NCI-H187 treated with DMSO at 0.1 percent for 48 hours (cell line): Measurements from ENCODE around the gene PPP2R3B.
"Not testable (repeated sequence)": the region's sequence is repeated elsewhere in the genome, so short reads cannot be mapped to it uniquely, and the experiment has no call there.

ENCODE experiments used
- DNase-seq: peaks from one replicate; lab custom pipeline; 2025; lab: John Stamatoyannopoulos, UW

Gene PPP2R3B

GRCh38 chrX:337331-337831 lies 49.3 kb downstream of the PPP2R3B start:
- no peak for DNase-seq

DNA sequence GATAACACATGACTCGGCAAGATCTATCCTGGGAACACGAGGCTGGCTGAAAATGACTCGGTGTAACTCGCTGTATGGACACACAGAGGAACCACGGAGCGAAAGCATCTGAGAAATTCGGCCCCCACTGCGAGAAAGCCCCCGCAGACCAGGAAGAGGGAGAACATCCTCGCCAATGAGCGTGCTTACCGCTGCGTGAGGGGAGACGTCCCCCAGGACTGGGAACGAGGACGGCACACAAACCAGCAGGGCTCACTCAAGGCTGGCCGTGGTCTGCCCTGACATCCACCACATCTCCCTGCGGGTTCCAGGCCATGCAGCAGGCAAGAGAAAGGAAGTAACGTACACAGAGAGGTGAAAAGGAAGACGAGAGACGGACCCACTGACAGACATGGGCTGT lies 50.5 kb downstream of the PPP2R3B start:
- no peak for DNase-seq

DNA sequence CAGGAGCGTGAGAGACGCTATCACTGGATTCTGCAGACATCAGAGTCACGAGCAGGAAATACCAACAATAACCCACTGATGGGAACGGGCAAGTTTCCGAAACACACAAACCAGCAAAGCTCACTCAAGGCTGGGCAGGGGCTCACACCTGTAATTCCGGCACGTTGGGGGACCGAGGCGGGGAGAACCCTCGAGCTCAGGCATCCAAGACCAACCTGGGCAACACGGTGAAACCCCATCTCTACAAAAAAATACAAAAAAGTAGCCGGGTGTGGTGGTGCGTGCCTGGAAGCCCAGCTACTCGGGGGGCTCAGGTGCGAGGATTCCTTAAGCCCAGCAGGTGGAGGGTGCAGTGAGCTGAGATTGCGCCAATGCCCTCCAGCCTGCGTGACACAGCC lies 51.0 kb downstream of the PPP2R3B start:
- DNase-seq, result no peak

- DNase-seq, result no peak
Observed at GRCh38 chrX:334971-335757, 51.5 kb downstream of the PPP2R3B start.

GRCh38 chrX:334331-334891 lies 52.3 kb downstream of the PPP2R3B start:
- DNase-seq, result no peak

DNA sequence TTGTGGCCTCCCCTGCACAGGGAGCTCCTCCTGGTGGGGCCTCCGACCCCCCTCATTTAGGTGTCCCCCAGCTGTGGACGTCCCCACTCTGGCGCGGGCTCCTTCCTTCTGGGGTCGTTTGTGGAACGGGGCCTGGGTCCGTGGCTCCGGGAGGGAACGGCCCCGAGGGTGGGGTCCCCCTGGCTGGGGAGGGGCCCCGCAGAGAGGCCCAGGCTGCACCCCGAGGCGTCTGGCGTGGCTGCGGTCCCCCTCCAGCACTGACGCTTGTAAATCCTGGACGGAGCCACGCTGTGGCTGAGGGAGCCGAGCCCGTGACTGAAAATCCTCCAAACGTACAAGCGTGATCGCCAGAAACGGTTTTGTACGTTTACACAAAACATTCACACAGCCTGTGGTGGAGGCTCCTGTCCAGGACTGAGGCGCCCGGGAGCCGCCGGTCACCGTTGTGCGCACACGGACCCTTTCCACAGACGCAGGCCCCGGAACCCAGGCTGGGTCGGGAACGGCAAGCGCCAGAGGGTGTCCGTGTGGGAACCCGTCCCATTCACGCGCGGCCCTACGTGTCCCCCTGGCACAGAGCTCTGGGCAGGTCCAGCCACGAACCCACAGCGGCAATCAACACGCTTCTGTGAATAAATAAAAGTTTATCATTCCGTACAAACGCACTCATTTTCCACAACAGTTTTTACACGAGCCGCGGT lies 52.9 kb downstream of the PPP2R3B start:
- DNase-seq, result no peak

- DNase-seq, result no peak
Observed at GRCh38 chrX:332916-333610, 53.6 kb downstream of the PPP2R3B start.

GRCh38 chrX:332496-332860 lies 54.2 kb downstream of the PPP2R3B start:
- no peak for DNase-seq

- DNase-seq, result no peak
Observed at GRCh38 chrX:331825-332495, 54.7 kb downstream of the PPP2R3B start.

DNA sequence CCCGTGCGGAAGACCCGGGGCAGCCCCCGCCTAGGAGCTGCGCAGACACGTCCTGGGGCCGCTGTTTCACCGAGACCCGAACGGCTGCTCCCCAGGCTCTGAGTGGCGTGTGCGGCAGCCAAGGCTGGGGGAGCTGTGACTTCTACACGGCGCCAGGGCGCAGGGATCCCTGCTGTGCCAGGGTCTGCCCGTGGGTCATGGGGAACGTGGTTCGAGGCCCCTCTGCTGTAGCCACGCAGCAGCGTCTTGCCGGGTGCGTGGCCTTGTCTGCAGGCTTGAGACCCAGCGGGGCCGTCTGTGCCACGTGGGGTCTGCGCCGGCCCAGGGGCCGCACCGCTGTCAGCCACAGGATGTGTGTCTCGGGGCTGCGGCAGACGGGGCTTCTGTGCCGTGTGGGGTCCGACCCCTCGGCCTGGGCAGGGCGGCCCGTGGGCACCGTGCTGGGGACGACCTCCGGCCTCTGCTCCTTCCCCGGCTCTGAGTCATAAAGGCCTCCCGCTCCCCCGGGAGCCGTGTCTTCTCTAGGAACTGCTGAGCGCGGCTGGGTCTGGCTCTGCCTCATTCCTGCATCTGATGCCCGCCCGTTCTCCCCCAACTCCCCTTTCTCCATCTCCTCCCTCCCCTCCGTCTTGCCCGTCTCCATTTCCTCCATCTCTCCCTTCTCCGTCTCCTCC lies 55.4 kb downstream of the PPP2R3B start:
- no peak for DNase-seq

DNA sequence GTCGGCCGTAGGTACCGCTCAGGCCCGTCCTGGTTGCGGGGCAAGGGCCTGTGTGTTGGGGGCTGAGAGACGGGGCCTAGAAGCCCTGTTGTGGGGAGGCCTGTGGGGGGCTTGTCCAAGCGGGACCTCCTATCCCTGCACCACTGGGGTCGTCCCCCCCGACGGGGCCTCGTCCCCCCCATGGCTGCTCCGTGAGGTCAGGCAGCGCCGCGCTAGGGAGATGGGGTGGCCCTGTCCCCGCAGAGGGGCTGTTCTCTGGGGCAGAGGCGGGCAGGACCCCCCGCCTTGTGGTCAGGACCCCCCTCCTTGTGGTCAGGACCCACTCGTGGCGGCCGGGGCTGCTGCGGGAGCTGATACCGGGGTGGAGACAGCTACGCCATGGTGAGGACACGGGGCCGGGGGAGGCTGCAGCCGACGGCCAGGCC lies 56.0 kb downstream of the PPP2R3B start:
- no peak for DNase-seq

DNA sequence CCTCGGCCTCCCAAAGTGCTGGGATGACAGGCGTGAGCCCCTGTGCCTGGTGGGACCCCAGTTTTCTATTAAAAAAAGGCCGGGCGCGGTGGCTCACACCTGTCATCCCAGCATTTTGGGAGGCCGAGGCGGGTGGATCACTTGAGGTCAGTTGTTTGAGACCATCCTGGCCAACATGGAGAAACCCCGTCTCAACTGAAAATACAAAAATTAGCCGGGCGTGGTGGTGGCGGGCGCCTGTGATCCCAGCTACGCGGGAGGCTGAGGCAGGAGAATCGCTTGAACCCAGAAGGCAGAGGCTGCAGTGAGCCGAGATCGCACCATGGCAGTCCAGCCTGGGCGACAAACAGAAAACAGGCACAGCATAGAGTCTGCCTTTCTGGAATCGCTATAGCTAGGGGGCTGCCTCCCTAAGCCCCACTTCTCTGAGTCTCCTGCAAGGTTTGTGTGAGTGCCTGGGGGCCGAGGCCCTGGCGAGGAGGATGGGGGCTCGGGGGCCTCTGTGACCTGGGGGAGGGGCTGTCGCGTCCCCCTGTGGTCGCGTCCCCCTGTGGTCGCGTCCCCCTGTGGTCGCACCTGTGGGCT lies 56.5 kb downstream of the PPP2R3B start:
- not testable (repeated sequence) for DNase-seq

- no peak for DNase-seq
Observed at GRCh38 chrX:329291-329910, 57.3 kb downstream of the PPP2R3B start.

DNA sequence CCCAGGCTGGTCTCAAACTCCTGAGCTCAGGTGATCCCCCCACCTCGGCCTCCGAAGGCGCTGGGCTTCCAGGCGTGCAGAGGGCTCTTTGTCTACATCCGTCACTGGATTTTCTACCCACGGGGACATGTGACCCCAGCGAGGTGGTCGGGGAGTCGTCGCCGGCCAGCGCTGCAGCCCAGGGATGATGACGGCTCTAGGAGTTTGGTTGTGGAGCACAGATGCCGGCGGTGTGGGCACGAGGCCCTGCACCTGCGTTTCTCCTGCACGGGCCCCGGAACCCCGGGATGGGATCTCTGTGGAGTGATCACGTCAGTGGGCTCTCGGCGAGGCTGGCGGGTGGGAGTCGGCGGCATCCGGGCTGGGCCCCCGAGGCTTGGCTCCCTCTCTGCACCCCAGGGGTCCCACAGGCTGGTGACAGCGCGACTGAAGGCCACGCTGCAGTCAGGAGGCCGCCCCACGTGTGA lies 59.0 kb downstream of the PPP2R3B start:
- DNase-seq, result no peak

DNA sequence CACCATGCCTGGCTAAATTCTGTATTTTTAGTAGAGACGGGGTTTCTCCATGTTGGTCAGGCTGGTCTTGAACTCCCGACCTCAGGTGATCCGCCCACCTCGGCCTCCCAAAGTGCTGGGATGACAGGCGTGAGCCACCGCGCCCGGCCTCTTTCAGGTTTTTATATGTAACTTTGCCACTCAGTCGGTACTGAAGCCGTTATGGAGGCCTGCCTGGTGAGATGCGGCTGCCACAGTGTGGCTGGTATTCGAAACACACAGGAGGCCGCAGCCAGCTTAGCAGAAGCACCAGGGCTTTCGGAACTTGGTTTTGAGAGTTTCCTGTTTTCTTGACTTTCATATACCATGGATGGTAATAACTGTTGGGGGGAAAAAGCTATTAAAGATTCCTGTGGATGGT lies 62.0 kb downstream of the PPP2R3B start:
- not testable (repeated sequence) for DNase-seq

DNA sequence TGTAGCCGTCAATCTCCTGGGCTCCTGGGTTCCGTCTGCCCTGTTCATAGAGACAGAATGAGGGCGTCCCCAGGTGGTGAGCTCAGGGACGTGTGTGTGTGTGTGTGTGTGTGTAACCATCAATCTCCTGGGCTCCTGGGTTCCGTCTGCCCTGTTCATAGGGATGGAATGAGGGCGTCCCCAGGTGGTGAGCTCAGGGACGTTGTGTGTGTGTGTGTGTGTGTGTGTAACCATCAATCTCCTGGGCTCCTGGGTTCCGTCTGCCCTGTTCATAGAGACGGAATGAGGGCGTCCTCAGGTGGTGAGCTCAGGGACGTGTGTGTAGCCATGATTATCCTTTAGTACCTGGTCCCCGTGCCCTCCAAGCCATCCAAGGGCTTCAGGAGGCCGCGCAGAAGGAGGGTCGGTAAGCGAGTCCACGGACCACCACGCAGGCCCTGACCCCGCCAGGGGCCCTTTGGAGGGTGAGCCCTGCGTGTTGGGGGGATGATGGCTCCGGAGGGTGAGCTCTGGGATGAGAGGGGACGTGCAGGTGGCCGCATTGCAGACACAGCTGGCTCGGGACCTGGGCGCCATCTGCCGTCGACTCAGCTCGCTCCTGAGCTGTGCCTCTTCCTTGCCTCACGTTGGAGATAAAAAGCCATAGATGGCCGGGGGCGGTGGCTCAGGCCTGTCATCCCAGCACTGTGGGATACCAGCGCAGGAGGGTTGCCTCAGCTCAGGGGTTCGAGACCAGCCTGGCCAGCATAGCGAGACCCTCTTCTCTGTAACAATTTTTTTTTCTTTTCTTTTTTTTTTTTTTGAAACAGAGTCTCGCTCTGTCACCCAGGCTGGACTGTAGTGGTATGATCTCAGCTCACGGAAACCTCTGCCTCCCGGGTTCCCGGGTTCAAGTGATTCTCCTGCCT lies 62.7 kb downstream of the PPP2R3B start:
- no peak for DNase-seq

- DNase-seq, result no peak
Observed at GRCh38 chrX:320126-320783, 66.5 kb downstream of the PPP2R3B start.

- no peak for DNase-seq
Observed at GRCh38 chrX:319579-320125, 67.1 kb downstream of the PPP2R3B start.
